Fibroblast of villous mesenchyme (primary cell): ENCODE data around the gene VPS13D. TPM values are rescaled to one million over a fixed set of nuclear protein-coding genes. Genes with fewer than 3 reads are reported as not detected.

ENCODE experiments used
- DNase-seq: peaks from one replicate; pipeline ENCODE4 v3.0.0-alpha.2; 2010; ENCODE audit warnings: low read depth
- H3K4me3 ChIP-seq: 2 replicates; pipeline ENCODE4 v1.5.1; 2011; ENCODE audit warnings: low read depth, mild to moderate bottlenecking, low read length
- CTCF ChIP-seq: IDR thresholded peaks from 2 replicates; pipeline ENCODE4 v1.5.1; 2012; ENCODE audit warnings: low read depth, mild to moderate bottlenecking, low read length; ENCODE audit not compliant: insufficient read depth
- total RNA-seq: library from RNA; depleted of rRNA; stranded (reverse); fragments of >200 nt; gene quantifications from 2 replicates; pipeline ENCODE4 v1.2.3, GENCODE V29; 2012

VPS13D gene
- total RNA-seq, 1 donor: 55.3 TPM

- no peak for TF ChIP-seq CTCF
- H3K4me3 ChIP-seq: no peak overlapping the region
- no peak for DNase-seq
Measured at GRCh38 chr1:12372761-12373160, 142.9 kb downstream of the VPS13D start.

DNA sequence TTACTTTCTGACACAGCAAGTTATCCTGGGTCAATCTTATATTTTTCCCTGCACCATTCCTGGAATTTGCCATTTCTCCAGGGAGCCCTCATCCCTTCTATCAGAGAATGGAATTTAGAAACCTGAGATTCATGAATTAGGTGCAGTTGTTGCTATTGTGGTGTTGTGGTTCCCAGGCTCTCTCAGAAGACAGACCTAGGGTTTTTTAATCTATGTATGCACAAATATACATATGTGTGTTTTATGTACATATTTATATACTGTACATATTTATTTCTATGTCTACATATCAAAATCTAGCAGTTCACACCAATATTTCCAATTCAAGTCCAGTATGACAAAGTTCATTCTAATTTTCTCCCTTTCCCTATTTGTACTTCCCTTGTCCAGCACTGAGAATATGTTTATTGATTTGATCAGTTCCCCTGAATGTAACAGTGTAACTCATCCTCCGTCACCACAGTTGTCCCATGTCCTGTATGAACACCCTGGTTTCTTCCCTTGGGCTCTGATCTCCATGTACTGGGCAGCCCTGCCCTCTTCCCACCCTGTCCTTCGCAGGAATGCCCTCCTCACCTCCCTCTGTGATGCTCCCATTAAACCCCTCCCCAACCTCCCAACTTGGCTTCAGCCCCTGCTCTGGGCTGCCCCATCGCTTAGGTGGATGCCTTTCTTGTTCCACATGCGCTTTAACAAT lies 145.5 kb downstream of the VPS13D start:
- no peak for TF ChIP-seq CTCF
- no peak for DNase-seq
- no peak overlapping the region for H3K4me3 ChIP-seq

DNA sequence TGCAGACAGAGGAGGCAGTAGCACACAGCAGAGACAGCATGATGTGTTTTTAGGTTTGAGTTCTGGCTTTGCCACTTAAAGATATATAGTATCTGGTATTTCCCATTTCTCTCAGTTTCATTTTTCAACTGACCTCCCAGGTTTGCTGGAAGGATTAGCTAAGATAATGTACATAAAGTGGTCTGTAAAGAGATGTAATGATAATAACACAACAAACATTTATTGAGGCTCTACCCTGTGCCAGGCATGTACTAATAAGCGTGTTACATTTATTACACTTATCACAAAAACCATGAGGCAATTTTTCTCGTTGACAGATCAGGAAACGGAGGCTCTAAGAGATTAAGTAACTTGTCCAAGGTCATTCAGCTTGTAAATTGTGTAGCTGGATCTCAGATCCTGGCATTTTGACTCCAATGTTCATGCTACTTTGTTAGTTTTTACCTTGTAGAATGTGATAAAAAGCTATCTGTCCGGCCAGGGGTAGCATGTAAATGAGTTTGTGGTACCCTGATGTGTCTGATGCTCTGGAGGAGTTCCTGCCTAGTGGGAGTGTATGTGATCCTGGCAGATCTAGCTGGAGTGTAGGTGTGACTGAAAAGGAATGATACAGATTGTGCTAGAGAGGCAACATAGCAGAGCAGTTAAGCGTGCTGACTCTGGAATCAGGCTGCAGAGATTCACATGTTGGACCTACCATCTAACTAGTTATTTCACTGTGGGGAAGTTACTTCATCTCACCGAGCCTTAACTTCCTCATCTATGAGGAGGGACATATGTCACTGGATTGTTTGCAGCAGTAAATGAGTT lies 146.6 kb downstream of the VPS13D start:
- peak; percentile 20 for TF ChIP-seq CTCF
- no peak overlapping the region for H3K4me3 ChIP-seq
- DNase-seq: peak; percentile 68

GRCh38 chr1:12380326-12381249 lies 150.8 kb downstream of the VPS13D start:
- H3K4me3 ChIP-seq: no peak overlapping the region
- no peak for TF ChIP-seq CTCF
- DNase-seq: peak; percentile 27

GRCh38 chr1:12383001-12383400 lies 153.2 kb downstream of the VPS13D start:
- DNase-seq: no peak
- no peak overlapping the region for H3K4me3 ChIP-seq
- TF ChIP-seq CTCF: no peak

- peak; percentile 17 for DNase-seq
- no peak overlapping the region for H3K4me3 ChIP-seq
- TF ChIP-seq CTCF: no peak
Measured at GRCh38 chr1:12383786-12384185, 154.0 kb downstream of the VPS13D start.
